Astrocyte of the spinal cord (primary cell): Measurements from ENCODE around the gene PTGIS.

Experiments
- DNase-seq: peaks from one replicate; pipeline ENCODE4 v3.0.0; 2011; ENCODE audit warnings: low read depth, low spot score
- H3K4me3 ChIP-seq: 2 replicates; pipeline ENCODE4 v1.5.1; 2011; ENCODE audit warnings: low read depth, mild to moderate bottlenecking, low read length, moderate library complexity
- in situ Hi-C: cut with HindIII; loops from 2 replicates; pipeline ENCODE4 v1.10.0; 2017; ENCODE audit warnings: low sequenced_read_pairs
- TF ChIP-seq, protein P1 (sequence below): IDR thresholded peaks from 2 replicates; pipeline ENCODE4 v1.5.1; 2012; ENCODE audit warnings: low read depth, mild to moderate bottlenecking, low read length, inconsistent platforms

Gene PTGIS

GRCh38 chr20:49543858-49544437 is 24.0 kb downstream of the PTGIS start:
- DNase-seq: no peak
- no peak overlapping the region for H3K4me3 ChIP-seq
- in situ Hi-C loops: no loop called here
- TF ChIP-seq, protein P1, sequence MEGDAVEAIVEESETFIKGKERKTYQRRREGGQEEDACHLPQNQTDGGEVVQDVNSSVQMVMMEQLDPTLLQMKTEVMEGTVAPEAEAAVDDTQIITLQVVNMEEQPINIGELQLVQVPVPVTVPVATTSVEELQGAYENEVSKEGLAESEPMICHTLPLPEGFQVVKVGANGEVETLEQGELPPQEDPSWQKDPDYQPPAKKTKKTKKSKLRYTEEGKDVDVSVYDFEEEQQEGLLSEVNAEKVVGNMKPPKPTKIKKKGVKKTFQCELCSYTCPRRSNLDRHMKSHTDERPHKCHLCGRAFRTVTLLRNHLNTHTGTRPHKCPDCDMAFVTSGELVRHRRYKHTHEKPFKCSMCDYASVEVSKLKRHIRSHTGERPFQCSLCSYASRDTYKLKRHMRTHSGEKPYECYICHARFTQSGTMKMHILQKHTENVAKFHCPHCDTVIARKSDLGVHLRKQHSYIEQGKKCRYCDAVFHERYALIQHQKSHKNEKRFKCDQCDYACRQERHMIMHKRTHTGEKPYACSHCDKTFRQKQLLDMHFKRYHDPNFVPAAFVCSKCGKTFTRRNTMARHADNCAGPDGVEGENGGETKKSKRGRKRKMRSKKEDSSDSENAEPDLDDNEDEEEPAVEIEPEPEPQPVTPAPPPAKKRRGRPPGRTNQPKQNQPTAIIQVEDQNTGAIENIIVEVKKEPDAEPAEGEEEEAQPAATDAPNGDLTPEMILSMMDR: no peak

DNA sequence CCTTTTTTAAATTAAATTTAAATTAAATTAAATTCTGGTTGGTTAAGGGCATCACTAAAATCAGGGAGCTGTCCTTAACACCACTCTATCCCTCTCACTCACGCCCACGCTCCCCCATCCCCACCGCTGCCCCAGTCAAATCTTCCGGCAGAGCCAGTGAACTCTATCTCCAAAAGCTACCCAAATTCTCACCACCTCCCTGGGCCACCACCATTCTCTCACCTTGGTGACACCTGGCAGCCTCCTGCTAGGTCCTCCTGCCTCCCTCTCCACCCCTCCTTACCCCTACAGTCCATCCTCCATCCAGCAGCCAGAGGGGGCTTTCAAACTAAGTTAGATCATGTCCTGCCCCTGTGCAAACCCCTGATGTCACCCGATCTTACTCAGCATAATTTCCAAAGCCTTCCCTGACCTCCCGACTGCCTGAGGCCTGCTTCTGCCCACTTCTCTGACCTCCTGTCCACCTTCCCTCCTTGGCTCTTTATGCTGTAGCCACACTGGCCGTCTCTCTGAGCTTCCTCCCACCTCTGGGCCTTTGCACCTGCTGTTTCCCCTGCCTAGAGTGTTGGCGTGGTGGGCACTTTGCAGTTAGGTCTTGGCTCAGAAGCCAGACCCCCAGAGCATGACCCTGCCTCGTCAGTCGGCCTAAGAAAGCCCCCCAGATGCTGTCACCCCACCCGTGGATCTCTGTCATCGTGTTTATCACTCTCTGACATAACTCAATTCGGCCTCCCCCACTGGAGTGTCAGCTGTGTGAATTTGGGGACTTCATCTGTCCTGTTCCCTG is 24.7 kb downstream of the PTGIS start:
- H3K4me3 ChIP-seq: no peak overlapping the region
- in situ Hi-C loops: no loop called here
- TF ChIP-seq, protein P1: no peak
- no peak for DNase-seq

- no peak for DNase-seq
- in situ Hi-C loops: no loop called here
- TF ChIP-seq, protein P1: no peak
Observed at GRCh38 chr20:49542514-49542991, 25.4 kb downstream of the PTGIS start.

GRCh38 chr20:49541733-49542513 is 26.0 kb downstream of the PTGIS start:
- H3K4me3 ChIP-seq: no peak overlapping the region
- in situ Hi-C loops: no loop called here
- TF ChIP-seq, protein P1: peak; percentile 69
- peak; percentile 61 for DNase-seq

More at GRCh38 chr20:49542514-49542991, 25.4 kb downstream of the PTGIS start:
- H3K4me3 ChIP-seq: no peak overlapping the region

DNA sequence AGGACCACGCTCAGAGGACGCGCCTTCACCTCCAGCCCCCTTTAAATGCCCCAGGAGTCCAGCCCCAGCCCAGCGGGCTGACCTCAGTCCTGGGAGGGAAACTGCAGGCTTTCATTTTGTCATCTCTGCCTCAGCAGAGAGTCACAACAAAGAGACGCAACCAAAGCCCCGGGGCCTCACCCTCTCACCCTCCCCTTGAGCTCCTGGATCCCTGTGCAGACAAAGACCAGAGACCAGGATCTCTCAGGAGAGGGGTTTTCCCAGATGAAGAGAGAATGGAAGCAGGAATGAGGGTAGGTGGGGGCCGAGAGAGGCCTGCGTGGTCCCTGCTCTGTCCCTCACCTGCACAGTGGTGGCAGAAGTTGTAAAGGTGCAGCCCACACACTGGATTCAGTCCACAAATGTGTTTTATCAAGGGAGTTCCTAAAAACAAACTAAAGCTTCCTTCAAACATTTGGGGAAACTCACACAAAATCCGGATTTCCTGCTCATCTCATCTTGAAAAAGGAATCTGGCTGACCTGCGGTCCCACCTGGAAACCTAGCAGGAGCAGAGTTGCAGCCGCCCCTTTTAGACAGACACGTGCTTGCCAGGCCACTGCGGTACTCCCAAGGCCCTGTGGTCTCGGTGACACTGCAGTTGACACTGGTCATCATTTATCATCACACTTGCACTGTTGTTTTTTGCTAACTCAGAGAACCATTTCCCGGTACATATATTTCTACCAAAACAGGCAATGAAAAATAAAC is 27.1 kb downstream of the PTGIS start:
- TF ChIP-seq, protein P1: no peak
- in situ Hi-C loops: no loop called here
- DNase-seq: no peak
- H3K4me3 ChIP-seq: no peak overlapping the region

DNA sequence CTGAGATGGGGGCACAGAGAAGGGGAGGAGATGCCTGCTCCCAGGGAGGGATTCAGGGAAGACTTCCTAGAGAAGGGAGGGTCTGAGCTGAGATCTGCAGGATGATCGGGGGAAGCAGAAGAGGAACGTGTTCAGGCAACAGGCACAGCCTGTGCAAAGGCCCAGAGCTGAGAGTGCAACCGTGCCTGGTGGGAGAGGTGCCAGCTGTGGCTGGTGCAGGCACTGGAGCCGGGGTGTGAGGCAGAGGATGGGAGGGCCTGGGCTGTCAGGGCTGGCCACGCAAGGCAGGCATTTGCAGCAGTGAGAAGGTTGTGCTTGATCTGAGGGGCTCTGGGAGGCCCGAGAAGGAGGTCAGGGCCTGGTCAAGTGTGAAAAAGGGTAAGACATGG is 27.7 kb downstream of the PTGIS start:
- TF ChIP-seq, protein P1: no peak
- H3K4me3 ChIP-seq: no peak overlapping the region
- no peak for DNase-seq
- in situ Hi-C loops: no loop called here
